Measurements from ENCODE around the gene SLC4A8.
"Not testable (repeated sequence)": the region's sequence is repeated elsewhere in the genome, so short reads cannot be mapped to it uniquely, and the experiment has no call there.

The SLC4A8 gene

DNA sequence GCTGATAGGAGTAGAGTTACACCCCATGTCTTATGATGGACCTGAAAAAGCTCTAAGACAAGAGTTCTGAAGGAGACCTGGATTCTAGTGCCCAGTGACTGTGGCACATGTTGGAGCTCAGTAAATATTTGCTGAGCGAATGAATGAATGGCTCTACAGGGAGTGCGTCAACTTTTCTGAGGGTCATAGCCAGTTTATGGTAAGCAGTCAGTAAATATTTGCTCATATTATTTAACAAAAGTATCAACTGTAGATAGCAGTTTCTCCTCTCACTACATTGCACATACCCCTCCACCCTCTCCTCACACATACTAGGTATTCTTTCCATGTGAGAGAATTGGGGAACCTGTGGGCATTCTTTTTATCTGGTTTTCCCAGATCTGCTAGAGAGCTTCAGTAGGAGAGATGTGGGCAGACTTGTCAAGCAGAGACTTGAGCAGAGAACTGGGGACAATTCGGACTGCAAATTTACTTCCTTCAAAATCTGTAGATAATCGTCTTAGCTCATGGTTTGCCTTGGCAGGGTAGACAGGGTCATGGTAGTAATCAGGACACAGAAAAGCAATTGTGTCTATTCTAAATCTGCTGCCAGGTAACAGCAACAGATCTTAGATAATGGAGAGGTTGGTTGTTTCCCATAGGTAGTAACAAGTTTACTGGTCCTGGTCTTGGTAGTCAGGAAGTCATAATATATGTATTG lies 5.7 kb downstream of the SLC4A8 start:
- Mint-ChIP-seq H3K36me3 (no peaks in the 10 kb centered on the region), H3K27me3 (no peaks in the 10 kb centered on the region), H3K4me3 (no peak overlapping the region), H3K9me3 (no peaks in the 10 kb centered on the region), H3K27ac (no peak overlapping the region), H3K4me1 (peaks cover 8% of the 10 kb centered on the region)
- DNase-seq (ENCODE audit: low spot score in 2 of 2) (no peak), ATAC-seq (ENCODE audit: low read depth) (no peak)

DNA sequence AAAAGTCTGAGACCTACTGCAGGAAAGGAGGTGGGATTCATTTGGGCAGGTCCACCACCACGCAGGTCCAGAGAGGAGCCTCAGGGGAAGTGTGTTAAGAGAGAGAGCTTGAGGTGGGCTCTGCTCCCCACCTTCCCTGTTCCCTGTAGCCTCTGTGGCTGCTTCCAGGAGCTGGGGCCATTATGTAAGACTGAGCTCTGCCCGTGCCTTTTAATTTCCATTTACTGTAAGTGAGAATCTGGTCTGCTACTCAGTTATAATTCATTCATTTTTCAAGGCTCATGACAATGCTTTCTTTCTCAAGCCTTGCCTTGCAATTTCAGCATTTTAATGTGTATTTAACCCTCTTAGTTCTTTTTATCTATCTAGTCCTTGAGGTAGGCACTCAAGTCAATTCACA lies 8.3 kb downstream of the SLC4A8 start:
- no peaks in the 10 kb centered on the region for H3K27me3 Mint-ChIP-seq
- H3K9me3 Mint-ChIP-seq = no peaks in the 10 kb centered on the region
- ATAC-seq (ENCODE audit: low read depth) (no peak), DNase-seq (ENCODE audit: low spot score in 2 of 2) (no peak)
- no peaks in the 10 kb centered on the region for H3K36me3 Mint-ChIP-seq
- no peak overlapping the region for H3K4me3 Mint-ChIP-seq
- peaks cover 7% of the 10 kb centered on the region for H3K4me1 Mint-ChIP-seq
- H3K27ac Mint-ChIP-seq = no peak overlapping the region

DNA sequence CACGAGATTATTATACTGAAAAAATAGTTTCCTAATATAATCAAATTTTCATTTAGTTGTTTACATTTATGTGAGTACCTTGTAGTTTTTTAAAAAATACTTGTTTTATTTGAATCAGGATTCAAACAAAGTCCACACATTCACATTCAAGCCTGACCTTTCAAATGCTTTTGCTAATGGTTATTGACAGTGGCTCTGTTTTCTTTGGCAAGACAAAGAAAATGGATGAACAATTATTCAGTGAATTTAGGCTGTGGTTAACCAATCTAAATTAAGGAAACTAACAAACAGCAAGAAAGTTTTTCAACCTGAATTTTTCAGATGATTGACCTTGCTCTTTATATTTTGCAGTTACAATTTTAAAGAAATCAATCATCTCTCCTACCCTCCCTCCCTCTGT lies 9.7 kb downstream of the SLC4A8 start:
- no peaks in the 10 kb centered on the region for H3K36me3 Mint-ChIP-seq
- DNase-seq (ENCODE audit: low spot score in 2 of 2) (no peak), ATAC-seq (ENCODE audit: low read depth) (no peak)
- no peaks in the 10 kb centered on the region for H3K9me3 Mint-ChIP-seq
- H3K27ac Mint-ChIP-seq = no peak overlapping the region
- H3K27me3 Mint-ChIP-seq = no peaks in the 10 kb centered on the region
- peaks cover 5% of the 10 kb centered on the region for H3K4me1 Mint-ChIP-seq
- no peak overlapping the region for H3K4me3 Mint-ChIP-seq

DNA sequence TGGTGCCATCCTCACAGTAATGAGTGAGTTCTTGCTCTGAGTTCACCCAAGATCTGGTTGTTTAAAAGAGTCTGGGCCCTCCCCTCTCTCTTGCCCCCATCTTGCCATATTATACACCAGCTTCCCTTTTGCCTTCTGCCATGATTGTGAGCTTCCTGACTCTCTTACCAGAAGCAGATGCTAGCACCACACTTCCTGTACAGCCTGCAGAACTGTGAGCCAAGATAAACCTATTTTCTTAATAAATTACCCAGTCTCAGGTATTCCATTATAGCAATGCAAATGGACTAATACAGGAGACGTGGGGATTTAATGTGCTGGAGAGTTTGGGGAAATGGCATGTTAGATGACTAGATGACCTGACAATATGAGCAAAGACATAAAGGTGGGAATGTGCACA lies 12.8 kb downstream of the SLC4A8 start:
- no peaks in the 10 kb centered on the region for H3K36me3 Mint-ChIP-seq
- H3K9me3 Mint-ChIP-seq = no peaks in the 10 kb centered on the region
- H3K4me3 Mint-ChIP-seq = no peak overlapping the region
- no peaks in the 10 kb centered on the region for H3K27me3 Mint-ChIP-seq
- H3K27ac Mint-ChIP-seq = no peak overlapping the region
- ATAC-seq (ENCODE audit: low read depth) = no peak
- no peak for DNase-seq (ENCODE audit: low spot score in 2 of 2)
- H3K4me1 Mint-ChIP-seq = no peaks in the 10 kb centered on the region

DNA sequence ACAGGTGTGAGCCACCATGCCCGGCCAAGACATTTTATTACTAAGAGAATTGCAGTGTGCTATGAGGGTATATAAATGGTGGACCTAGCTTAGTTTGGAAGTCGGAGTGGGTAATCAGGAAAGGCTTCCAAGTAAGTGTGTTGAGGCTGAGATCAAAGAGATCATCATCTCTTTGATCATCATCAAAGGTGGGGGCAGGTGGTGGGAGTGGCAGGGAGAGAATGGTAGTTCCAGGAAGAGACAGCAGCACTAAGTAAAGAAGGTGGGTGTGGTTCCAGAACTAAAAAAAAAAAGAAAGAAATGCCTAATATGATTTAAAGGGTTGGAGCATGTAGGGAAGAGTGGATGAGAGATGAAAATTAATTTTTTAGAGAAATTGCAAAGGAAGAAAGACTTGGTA lies 14.7 kb downstream of the SLC4A8 start:
- Mint-ChIP-seq H3K4me1 (no peaks in the 10 kb centered on the region), H3K36me3 (no peaks in the 10 kb centered on the region), H3K4me3 (no peak overlapping the region), H3K27ac (no peak overlapping the region), H3K9me3 (no peaks in the 10 kb centered on the region), H3K27me3 (no peaks in the 10 kb centered on the region)
- ATAC-seq (ENCODE audit: low read depth) (no peak), DNase-seq (ENCODE audit: low spot score in 2 of 2) (no peak)

DNA sequence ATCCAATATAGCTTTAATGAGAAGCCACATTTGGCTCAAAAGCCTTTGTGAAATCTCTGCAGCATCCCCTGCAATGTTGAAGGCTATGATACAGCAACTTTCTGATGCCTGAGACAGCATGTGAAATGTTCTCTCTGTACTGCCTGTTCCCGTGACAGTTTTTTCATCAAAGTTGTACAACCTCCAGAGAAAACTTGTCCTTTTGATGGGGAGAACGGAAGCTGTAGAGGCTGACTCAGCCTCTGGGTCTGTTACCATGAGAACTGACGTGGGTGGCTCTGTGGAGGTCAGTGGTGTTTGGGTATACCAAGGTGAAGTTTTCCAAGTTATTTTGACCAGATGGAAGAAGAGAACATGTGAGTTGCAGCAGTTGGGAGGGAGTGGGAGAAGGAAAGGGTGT lies 17.0 kb downstream of the SLC4A8 start:
- ATAC-seq (ENCODE audit: low read depth) (no peak), DNase-seq (ENCODE audit: low spot score in 2 of 2) (no peak)
- Mint-ChIP-seq H3K36me3 (peaks cover 1% of the 10 kb centered on the region), H3K9me3 (no peaks in the 10 kb centered on the region), H3K4me3 (no peak overlapping the region), H3K27me3 (no peaks in the 10 kb centered on the region), H3K27ac (no peak overlapping the region), H3K4me1 (no peaks in the 10 kb centered on the region)

DNA sequence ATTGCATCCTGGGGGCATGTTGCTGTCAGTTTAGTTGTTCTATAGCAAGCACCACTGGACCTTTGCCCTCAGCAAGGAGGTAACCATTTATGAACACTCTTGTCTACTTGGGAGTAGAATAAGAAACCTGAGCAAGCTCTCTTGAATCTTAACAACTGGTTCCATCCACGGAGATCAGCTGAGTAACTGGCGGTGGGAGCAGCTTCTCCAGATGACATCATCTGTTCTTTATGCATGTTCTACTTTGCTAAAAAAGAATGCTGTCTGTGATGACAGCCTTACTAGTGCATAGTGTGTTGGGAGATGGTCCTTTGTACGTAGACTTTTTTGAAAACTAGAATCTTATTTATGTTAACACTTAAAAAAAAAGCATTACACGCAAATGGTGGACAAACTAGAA lies 17.7 kb downstream of the SLC4A8 start:
- Mint-ChIP-seq H3K27me3 (no peaks in the 10 kb centered on the region), H3K4me1 (no peaks in the 10 kb centered on the region), H3K9me3 (no peaks in the 10 kb centered on the region), H3K27ac (no peak overlapping the region), H3K4me3 (no peak overlapping the region), H3K36me3 (peaks cover 1% of the 10 kb centered on the region)
- DNase-seq (ENCODE audit: low spot score in 2 of 2) (no peak), ATAC-seq (ENCODE audit: low read depth) (no peak)

DNA sequence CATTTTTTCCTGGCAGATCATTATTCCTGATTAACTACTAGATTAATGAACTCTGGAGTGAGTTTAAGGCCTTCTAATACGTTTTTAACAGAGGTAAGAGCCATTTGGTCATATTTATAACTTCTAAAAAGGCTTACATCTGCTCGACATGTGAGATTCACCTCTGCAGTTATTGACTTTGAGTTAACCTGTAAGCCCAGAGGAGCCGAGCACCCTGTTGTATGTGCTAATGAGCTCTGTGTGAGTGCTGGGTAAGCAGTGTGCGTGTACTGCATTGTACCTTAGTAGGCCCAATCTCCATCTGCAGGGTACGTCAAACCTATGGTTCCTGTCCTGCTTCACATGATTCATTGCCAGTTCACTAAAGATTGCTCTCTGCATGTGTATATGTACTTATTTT lies 18.9 kb downstream of the SLC4A8 start:
- Mint-ChIP-seq H3K27ac (no peak overlapping the region), H3K36me3 (peaks cover 3% of the 10 kb centered on the region), H3K27me3 (no peaks in the 10 kb centered on the region), H3K9me3 (no peaks in the 10 kb centered on the region), H3K4me3 (no peak overlapping the region), H3K4me1 (no peaks in the 10 kb centered on the region)
- no peak for DNase-seq (ENCODE audit: low spot score in 2 of 2)
- no peak for ATAC-seq (ENCODE audit: low read depth)

DNA sequence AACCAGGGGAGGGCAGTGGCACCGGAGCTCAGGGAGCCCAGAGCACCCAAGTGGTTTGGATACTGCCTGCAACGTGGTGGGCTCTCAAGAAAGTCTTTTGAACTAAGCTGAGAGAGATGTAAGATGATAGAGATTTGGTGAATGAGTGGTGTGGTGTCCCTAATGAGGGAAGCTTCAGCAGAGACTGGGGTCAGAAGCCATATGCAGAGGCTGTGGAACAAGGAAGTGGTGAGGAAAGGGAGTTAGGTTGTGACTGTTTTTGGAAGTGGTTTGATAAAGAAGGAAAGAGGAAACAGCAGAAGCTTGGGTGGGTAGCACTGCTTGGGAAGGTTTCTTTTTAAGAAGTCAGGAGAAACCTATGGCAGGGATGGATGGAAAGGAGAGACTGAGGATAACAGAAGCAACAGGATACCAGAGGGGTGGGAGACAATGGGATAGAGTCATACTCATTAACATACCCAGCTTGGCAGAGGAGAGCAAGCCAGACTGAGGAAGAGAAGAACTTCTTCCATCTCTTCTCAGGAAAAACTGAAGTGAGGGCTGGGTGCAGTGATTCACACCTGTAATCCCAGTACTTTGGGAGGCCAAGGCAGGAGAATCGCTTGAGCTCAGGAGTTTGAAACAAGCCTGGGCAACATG lies 24.1 kb downstream of the SLC4A8 start:
- H3K27ac Mint-ChIP-seq = no peak overlapping the region
- no peak overlapping the region for H3K4me3 Mint-ChIP-seq
- H3K36me3 Mint-ChIP-seq = peaks cover 6% of the 10 kb centered on the region
- no peaks in the 10 kb centered on the region for H3K4me1 Mint-ChIP-seq
- H3K27me3 Mint-ChIP-seq = peaks cover 2% of the 10 kb centered on the region
- no peaks in the 10 kb centered on the region for H3K9me3 Mint-ChIP-seq
- no peak for DNase-seq (ENCODE audit: low spot score in 2 of 2)
- ATAC-seq (ENCODE audit: low read depth) = no peak

DNA sequence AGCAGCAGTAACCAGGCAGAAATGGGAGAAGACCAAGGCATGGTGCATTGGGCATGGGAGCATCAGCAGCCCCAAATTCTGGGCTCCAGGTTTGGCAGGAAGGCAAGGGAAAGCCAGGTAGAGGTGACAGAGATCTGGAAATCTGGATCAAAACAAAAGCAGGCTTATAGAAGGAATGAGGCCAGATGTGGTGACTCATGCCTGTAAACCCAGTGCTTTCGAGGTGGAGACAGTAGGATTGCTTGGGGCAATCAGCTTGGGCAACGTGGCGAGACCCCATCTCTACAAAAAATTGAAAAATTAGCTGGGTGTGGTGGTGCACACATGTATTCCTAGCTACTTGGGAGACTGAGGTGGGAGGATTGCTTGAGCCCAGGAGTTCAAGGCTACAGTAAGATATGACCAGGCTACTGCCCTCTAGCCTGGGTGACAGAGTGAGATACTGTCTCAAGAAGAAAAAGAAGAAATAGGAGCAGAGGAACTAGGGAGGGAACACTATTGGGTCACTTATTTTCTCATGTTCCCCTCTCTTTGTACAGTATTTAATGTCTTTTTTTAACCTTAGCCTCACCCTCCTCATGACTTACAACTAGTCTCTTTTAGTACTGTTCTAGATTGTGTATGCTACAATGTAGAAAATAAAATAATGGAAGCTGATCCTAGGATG lies 25.1 kb downstream of the SLC4A8 start:
- no peak overlapping the region for H3K27ac Mint-ChIP-seq
- H3K4me1 Mint-ChIP-seq = no peaks in the 10 kb centered on the region
- no peak overlapping the region for H3K4me3 Mint-ChIP-seq
- peaks cover 6% of the 10 kb centered on the region for H3K36me3 Mint-ChIP-seq
- H3K9me3 Mint-ChIP-seq = no peaks in the 10 kb centered on the region
- DNase-seq (ENCODE audit: low spot score in 2 of 2) = no peak
- no peak for ATAC-seq (ENCODE audit: low read depth)
- H3K27me3 Mint-ChIP-seq = peaks cover 2% of the 10 kb centered on the region

DNA sequence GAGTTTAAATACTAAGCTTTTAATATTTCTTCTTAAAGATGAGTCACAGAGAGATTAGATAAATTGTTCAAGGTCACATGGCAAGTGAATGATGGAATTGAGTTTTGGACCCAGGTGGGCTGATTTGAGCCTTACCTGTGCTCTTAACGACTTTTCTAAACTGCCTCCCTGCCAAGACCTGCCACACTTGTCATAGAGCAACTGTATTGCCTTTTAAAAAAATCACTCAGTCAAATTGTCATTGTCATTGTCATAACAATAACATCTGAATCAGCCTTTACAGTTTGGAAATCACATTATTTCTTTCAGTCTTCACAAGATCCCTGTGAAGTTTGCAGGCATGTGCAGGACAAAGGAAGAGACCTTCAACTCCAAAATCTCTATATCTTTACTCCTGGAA lies 25.7 kb downstream of the SLC4A8 start:
- Mint-ChIP-seq H3K36me3 (peaks cover 6% of the 10 kb centered on the region), H3K4me3 (no peak overlapping the region), H3K4me1 (no peaks in the 10 kb centered on the region), H3K27me3 (peaks cover 2% of the 10 kb centered on the region), H3K9me3 (no peaks in the 10 kb centered on the region), H3K27ac (no peak overlapping the region)
- DNase-seq (ENCODE audit: low spot score in 2 of 2) (no peak), ATAC-seq (ENCODE audit: low read depth) (no peak)

DNA sequence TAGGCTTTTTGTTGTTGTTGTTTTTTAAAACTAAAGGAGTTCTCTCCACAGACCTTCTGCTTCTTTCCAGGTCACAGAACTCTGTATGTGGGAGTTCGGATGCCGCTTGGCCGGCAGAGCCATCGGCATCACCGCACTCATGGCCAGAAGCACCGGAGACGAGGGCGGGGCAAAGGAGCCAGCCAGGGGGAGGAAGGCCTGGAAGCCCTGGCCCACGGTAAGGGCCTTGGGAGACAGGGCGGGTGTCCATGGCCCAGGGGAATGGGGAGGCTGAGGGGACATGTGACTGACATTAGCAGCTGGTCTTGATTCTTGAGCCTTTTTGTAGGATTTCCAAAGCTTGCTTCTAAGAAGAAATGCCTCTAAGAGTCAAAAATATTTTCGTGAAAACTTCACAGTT lies 26.2 kb downstream of the SLC4A8 start:
- H3K36me3 Mint-ChIP-seq = peaks cover 6% of the 10 kb centered on the region
- no peak overlapping the region for H3K27ac Mint-ChIP-seq
- H3K4me3 Mint-ChIP-seq = no peak overlapping the region
- H3K27me3 Mint-ChIP-seq = peaks cover 2% of the 10 kb centered on the region
- ATAC-seq (ENCODE audit: low read depth) (no peak), DNase-seq (ENCODE audit: low spot score in 2 of 2) (no peak)
- no peaks in the 10 kb centered on the region for H3K9me3 Mint-ChIP-seq
- H3K4me1 Mint-ChIP-seq = no peaks in the 10 kb centered on the region

DNA sequence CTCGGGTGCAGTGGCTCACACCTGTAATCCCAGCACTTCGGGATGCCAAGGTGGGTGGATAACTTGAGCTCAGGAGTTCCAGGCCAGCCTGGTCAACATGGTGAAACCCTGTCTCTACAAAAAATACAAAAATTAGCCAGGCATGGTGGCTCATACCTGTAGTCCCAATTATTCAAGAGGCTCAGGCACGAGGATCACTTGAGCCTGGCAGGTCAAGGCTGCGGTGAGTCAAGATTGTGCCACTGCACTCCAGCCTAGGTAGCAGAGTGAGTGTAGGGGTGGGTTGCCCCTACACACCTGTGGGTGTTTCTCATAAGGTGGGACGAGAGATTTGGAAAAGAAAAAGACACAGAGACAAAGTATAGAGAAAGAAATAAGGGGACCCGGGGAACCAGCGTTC lies 29.4 kb downstream of the SLC4A8 start:
- H3K27me3 Mint-ChIP-seq; ATAC-seq (ENCODE audit: low read depth); DNase-seq (ENCODE audit: low spot score in 2 of 2); H3K4me3 Mint-ChIP-seq; H3K9me3 Mint-ChIP-seq; H3K36me3 Mint-ChIP-seq; H3K27ac Mint-ChIP-seq; H3K4me1 Mint-ChIP-seq: not testable (repeated sequence)

DNA sequence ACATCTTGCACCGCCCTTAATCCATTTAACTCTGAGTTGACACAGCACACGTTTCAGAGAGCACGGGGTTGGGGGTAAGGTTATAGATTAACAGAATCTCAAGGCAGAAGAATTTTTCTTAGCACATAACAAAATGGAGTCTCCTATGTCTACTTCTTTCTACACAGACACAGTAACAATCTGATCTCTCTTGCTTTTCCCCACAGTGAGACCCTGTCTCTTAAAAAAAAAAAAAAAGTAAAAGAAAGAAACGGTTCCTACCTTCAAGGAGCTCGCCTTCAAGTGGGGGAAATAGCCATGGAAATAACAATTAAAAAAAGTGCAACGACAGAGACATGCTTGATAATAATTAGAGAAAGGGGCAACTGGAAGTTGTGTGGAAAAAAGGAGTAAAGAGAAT lies 30.4 kb downstream of the SLC4A8 start:
- not testable (repeated sequence) for ATAC-seq (ENCODE audit: low read depth); H3K36me3 Mint-ChIP-seq; DNase-seq (ENCODE audit: low spot score in 2 of 2); H3K27me3 Mint-ChIP-seq; H3K4me1 Mint-ChIP-seq; H3K4me3 Mint-ChIP-seq; H3K27ac Mint-ChIP-seq; H3K9me3 Mint-ChIP-seq

DNA sequence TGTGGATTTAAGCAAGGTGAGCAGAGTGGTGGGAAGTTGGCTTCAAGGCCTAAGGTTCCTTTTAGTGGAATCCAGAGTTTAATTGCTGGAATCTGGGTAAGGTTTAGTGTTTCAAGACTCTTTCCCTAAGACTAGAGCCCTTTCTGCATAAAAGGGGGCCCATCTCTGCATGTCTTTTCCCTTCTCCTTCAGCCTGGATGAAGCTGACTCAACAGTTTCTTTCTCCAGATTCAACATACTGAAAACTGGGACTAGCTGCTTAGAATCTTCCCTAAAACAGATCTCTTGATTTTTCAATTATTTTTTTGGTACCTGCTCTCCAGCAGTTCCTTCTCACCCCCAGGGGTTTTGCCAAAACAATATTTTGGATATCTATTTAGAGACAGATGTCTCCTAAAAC lies 34.0 kb downstream of the SLC4A8 start:
- Mint-ChIP-seq H3K27ac (no peak overlapping the region), H3K9me3 (no peaks in the 10 kb centered on the region), H3K4me1 (no peaks in the 10 kb centered on the region), H3K27me3 (no peaks in the 10 kb centered on the region), H3K4me3 (no peak overlapping the region), H3K36me3 (peaks cover 3% of the 10 kb centered on the region)
- no peak for ATAC-seq (ENCODE audit: low read depth)
- no peak for DNase-seq (ENCODE audit: low spot score in 2 of 2)
